Stimulated activated CD4-positive, alpha-beta T cell treated with anti-CD3 and anti-CD28 coated beads, Interleukin-15, amount 100 ng/mL, for 48 hours (primary cell): ENCODE measurements around the gene CNTN5.
"Not testable (repeated sequence)": the region's sequence is repeated elsewhere in the genome, so short reads cannot be mapped to it uniquely, and the experiment has no call there.

ENCODE experiments used
- DNase-seq, 2 donors: peaks; one replicate each; pipeline ENCODE4 v3.0.0-alpha.2; 2020; ENCODE audit warnings: low read depth in 2 of 2

The CNTN5 gene

DNA sequence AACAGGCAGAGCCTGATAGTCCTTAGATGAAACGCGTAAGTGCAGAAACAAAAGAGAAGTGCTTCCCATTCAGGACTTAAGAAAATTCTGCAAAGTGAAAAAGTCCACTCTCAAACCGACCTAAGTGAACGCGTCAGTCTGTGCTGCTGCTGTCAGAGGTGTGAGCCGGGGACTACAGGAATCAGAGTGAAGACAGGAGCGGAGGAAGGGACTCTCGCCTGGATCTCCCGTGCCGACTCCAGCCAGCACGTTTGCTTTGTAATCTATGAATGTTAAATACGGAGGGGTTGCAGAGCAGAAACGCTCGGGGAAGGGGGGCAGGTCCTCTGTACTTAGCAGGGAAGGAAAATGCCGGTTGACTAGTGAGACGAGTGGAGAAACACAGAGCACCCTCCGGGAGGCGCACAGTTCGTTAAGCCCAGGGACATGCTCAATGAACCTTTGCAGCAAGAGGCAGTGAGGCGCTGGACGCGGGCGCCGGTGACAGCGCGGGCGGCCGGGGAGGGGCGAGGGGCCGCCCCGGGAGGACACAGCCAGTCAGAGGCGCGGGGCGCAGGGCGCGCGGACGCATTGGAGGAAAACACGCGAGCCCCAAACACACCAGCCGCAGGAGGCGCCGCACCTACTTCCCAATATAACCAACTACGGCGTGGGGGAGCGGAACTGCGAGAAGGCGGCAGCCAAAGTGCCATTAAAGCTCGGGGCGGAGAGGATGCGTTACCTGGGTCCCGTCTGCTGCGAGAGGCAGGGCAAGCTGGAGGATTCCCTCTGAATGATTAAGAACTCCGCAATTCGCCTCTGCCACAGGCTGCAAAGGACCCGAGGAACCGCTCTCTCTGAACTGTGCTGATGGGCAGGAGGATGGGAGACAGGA lies at the start of gene CNTN5:
CNTN5 (plus strand) TSS at position 598 of the 874 bp plus-strand sequence.
- DNase-seq = no peak

DNA sequence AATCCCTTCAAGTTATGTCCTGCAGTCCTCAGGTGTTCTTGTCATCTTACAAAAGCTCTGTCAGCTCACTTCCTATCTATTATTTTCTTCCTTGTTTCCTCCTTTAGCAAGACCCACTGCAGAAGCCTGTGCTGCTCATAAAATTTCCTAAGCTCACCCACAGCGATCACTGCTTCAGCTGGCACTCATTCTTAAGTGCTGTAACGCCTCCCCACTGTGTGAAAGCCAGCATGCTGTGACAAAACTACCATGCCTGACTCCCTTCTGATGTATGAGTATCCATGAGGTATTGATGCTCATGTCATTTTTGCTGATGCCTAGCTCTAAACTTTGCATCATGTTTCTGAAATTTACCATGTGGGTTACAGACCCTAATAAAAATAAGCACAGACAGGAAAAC lies 41.5 kb upstream of the CNTN5 start:
- no peak for DNase-seq

DNA sequence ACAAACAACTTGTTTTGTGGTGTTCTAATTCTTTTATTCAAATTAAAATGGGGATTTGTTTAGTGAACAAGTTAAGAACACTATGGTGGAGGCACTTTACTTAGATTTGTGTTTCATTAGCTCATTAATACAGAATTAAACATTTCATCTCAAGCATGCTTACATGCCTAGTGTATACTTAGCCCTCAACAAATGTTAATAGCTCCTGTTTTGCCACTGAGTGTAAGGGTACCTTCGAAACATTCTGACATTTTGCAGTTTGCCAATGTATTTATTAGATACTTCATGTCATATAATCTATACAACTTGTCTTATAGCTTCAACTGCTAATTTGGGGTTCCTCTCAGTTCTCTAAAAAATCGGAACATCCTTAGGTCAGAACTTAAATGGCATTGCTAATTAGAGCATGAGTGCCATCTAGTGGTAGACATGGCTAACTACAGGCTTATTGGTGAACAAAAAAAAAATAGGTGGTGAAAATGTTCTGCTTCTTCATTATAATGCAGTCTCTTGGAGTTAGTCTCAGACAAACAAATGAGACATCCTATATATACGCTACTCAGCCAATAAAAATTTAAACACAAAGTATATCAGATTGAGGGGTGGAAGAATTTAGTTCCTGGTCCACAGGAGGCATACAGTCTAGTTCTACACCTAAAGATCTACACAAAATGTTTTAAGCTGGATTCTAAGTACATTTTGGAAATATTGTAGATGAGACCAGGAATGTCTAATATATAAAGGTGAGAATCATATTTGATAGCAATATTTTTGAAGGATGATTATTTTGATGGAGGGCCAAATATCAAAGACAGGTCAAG lies 4.9 kb upstream of the CNTN5 start:
- no peak for DNase-seq

DNA sequence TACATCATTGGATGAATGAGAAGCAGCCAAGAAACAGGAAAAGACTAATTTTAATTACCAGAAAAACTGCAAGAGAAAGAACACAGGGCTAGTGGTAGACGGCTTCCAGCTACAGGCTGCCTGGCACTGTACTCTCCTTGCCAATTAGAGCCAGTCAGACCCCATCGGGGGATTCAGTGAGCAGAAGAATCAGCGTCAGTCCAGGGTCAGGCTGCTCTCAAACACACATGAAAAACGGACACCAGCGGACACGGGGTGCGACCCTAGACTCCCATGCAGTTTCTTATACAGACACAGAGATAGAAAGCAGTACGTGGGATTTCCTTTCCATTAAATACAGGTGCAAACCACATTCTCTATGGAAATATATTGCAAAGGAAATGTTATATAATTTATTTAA lies 1.1 kb upstream of the CNTN5 start:
- no peak for DNase-seq

DNA sequence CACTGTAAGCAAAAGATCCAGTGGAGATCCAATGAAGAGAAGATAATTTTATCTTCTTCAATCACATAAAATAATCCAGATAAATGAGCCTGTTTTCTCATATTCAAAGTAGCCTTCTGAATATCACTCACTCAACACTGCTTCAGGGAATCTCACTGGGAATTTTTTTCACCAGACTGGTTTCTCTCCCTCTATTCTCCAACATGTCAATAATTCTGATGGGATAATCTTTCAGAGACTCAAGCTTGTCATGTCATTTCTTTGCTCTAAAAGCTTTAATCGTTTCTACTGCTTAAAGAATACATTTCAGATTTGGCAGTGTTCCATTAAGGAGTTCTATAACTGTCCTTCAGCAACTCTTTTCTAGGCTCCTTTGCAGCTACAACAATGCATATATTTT lies 16.3 kb downstream of the CNTN5 start:
- DNase-seq = no peak

DNA sequence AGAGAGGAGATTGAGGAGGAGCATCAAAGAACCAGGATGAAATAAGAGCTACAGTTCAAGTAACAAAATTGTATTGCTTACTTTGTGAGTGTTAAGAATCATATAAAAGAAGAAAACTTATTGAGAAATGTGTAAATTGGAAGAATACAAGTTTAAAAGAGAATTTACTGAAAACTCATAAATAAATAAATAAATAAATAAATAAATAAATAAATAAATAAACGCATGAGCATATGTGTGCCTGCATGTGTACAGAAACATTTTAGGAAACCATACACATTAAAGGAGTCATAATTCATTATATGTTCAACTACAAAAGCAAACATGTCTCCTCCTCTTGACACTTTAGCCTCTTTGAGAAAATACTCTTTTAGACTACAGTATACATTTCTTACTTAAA lies 42.6 kb downstream of the CNTN5 start:
- DNase-seq = no peak

DNA sequence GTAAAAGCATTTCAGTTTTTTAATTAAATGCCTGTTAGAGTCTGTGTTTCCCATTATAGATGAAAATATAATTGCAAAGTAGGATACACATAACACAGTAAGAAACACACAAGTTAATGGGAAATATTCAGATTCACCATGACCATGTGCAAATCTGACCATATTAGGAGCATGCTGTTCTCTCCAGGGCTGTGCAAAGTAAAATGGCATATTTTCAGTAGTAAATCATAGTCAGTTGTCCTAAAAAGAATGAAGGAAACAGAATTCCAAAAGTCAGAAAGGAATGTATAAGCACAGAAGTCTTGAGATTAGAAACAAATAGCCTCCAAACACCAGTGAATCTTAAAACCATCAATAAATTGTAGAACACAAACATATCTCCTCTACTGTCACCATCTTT lies 44.4 kb downstream of the CNTN5 start:
- DNase-seq = no peak

DNA sequence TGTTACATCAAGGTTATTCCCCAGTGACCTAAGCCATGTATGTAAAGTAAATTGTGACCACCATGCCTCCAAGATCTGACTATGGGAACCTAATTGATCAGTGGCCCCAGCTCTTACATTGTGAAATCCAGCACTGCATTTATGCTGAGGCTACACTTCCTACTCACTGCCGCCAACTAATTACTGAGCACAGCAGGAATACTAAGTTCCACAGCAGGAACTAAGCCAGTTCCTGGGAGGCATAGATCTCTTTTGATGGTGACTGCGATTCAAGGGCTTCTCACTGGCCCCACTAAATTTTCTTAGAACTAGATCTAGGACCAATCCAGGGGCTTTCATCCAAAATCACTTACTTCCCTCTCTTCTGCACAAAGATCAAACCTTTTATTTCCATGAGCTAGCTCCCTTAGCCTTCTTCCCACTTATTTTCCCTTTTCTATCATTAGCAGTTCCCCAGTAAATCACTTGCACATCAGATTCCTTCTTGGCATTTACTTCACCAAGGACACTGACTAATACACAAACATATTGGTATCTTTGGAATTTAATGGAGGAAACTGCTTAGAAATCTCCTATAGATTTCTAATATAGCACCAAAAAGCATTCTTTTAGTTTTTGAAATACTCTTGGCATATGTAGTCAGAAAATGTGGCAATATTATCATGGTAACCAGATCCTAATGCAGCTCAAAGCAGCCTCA lies 46.0 kb downstream of the CNTN5 start:
- DNase-seq = no peak

DNA sequence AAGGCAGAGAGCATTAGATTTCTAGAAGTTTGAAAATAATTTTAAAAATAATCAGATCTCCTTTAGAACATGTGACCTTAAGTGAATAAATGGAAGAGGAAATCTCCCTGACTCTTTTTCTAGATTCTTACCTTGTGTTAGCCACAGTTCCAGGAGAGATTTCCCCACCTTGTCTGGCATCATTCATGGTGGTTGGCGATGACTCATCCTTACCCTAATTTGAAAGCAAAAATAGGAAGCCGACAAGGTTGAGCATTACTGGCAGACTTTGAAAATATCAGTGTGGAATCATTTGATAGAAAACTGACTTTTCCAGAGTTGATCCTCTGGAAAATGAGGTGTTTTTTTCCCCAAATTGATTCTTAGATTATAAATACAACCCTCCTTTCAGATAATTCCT lies 48.1 kb downstream of the CNTN5 start:
- DNase-seq = no peak

DNA sequence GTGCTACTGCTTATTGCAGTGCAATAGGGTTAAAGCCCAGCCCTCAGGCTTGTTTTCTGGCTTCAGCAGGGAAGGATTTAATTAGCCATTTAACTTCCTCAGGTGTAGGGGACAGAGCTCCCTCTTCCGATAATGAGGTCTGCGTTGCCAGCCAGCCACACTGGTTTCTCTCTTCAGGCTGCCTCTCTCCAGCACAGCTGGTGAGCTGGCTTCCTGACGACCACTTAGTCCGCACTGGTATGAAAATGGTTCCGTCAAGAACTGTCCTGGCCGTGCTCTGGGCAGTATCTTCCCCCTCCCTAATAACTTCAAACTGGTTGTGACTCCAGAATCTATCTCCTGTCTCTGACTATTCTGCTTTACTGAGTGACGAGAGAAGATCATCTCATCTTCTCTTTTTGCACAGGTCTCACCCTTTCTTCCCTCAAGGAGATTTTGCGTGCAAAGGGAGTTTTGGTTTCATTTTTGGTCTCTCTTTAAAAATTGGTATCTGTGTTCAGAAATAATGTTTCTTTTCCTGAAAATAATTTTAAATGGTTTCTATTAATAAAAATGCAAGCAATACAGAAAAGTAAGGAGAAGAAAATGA lies 49.2 kb downstream of the CNTN5 start:
- no peak for DNase-seq

DNA sequence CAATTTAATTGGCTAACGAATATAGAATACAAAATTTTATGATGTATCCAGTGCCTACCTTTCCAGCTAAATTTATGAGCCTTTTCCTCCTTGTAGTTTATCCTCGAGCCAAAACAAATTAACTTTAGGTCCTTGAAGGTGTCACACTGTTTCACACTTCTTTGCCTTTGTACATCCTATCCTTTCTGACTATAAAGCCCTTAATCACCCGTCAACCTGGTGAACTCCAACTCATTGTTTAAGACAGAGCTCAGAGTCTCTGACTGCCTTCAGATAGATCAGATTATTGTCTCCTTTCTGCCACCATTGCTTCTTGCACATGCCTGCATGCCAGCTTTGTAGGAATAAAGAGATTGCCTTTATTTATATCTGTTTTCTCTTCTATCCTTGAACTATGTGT lies 58.8 kb downstream of the CNTN5 start:
- no peak for DNase-seq

DNA sequence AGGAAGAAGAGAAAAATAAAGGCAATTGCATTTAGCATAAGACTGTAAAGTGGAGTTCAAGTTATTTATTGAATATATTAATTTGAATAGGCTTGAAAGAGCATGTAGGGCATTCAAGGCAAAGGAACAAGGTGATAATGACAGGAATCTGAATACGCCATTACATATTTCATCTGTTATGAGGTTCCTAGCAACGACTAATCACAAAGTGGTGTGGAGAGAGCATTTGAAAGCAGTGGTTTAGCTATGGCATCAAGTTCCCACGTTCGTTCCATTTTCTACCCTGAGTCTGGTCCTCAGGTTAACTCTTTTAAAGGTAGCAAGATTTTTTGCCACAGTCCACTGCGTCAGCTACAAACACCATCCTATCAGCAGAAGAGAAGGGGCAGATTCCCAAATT lies 59.4 kb downstream of the CNTN5 start:
- no peak for DNase-seq

DNA sequence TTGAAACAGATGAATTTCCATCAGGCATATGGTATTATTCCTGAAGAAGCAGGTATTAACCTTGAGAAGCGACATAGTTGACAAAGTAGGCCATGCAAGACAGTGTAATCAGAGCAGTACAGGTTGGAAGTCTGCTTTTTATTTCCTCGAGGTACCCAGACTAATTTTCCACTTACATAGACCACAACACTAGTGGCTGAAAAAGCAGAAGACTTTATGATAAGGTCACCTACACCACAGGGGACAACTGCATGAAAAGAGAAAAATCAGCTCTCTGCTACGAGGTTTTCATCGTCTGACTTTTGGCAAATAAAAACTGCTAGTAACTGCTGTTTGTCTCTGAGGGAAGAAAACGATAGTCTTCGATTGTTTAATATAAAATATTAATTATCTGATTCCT lies 77.5 kb downstream of the CNTN5 start:
- no peak for DNase-seq

DNA sequence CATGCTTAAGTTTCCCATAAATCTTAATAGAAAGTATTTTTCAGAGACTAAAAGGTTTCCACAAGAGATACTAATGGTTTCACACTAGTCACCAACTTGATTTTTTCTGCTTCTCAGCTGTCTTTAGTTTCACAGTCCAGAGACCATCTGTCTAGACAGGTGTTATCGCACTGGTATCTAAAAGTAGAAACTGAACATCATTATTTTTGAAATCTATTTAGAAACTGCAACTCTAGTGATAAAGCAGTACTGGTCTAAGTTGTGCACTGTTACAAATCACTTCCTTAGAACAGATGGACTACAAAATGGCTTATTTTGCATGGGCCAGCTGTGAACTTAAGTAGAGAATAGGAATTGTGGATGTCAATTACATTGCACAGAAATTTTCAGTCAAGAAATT lies 78.0 kb downstream of the CNTN5 start:
- no peak for DNase-seq

DNA sequence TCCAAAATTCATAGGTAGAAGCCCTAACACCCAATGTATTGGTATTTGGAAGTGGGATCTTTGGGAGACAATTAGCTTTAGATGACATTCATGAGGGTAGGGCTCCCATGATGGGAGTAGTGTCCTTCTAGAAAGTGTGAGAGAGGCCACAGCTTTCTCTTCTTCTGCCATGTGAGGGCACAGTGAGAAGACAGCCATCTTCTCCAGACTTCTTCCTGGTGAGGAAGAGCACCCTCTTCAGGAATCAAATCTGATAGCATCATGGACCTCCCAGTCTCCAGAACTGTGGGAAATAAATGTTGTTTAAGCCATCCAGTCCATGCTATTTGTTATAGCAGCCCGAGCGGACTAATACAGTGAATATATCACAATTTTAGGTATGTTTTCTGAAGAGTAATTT lies 96.9 kb downstream of the CNTN5 start:
- no peak for DNase-seq

DNA sequence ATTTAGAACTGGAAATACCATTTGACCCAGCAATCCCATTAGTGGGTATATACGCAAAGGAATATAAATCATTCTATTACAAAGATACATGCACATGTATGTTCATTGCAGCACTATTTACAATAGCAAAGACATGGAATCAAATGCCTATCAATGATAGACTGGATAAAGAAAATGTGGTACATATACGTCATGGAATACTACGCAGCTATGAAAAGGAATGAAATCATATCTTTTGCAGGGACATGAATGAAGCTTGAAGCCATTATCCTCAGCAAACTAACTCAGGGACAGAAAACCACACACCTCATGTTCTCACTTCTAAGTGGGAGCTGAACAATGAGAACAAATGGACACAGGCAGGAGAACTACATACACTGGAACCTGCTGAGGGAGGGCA lies 113.1 kb downstream of the CNTN5 start:
- DNase-seq = not testable (repeated sequence)

DNA sequence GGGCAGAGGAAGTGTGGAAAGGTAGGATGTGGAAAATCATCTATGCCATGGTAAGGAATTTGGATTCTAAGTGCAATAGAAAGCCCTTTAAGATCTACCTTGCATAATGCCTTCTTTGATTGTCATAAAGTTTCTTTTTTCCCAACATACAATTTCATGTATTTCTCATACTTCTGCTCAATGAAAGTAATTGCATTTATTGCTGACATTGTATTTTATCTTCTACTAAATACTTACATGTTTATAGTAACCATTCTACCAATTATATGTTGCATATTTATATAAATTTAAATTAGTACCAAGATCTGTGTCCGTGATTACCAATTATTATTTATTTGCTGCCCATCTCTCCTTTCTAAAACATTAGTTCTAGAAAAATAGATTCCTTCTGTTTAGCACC lies 114.8 kb downstream of the CNTN5 start:
- no peak for DNase-seq

DNA sequence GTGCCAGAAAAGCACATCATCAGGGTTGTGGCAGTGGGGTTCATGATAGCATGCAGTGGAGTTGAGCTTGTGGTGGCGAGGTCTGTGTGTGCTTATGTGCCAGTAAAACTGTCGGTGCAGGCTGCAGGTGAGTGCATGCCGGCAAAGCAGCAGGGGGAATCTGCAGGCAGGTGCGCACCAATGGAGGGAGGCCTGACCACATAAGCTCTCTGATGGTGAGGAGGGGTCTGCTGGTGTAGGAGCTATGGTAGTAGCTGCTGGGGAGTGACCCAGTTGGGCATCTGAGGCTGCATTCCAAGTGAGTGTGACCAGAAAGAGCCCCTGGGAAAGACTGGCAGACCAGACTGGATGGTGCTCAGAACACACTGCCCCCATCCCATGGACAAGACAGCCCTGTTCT lies 121.5 kb downstream of the CNTN5 start:
- DNase-seq = no peak

DNA sequence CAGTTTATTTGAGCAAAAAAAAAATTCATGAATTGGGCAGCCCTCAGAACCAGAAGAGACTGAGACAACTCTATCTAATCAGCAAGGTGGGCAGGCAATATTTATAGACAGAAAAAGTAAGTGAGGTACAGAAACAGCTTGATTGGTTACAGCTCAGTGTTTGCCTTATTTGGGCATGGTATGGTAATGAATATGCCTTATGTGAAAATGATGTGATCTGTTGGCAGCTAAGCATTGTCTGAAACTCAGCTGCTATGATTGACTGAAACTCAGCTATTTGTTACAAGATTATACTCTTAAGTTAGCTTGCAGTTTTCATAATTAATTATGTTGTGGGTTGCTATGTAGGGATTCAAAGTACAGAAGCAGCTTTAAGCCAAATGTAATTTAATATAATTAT lies 127.6 kb downstream of the CNTN5 start:
- DNase-seq = no peak

DNA sequence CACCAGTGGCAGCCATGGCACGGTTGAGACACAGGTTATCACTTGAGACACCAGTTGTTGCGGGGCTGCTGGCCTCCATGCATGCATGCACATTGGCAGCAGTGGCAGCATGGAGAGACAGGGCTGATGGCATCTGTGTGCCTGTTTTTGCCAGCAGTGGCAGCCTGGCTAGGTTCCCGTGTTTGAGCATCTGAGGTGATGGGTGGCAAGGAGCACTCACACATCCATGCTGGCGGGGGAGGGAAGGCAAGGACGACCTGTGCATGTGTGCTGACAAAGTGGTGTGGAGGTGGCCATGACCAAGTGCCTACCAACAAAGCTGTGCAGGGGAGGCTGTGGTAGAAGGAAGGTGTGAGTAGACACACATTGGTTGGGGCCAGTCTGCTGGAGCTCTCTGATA lies 133.5 kb downstream of the CNTN5 start:
- DNase-seq = no peak

DNA sequence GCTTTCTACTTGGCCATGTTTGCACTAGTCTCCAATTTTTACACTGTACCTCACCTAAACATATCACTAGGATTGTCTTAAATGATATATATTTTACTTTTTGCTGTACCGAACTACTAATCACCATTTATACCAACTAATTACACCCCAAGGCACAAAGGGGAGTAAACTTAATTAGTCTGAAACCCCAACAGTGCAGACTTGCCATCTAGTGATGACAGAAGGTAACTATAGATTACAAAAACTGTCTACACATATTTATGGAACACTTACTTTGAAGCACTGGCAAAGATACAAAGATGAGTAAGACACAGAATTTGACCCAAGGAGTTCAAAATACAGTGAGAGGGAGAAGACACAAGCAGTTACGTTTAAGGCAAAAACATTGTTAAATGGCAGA lies 139.7 kb downstream of the CNTN5 start:
- no peak for DNase-seq

DNA sequence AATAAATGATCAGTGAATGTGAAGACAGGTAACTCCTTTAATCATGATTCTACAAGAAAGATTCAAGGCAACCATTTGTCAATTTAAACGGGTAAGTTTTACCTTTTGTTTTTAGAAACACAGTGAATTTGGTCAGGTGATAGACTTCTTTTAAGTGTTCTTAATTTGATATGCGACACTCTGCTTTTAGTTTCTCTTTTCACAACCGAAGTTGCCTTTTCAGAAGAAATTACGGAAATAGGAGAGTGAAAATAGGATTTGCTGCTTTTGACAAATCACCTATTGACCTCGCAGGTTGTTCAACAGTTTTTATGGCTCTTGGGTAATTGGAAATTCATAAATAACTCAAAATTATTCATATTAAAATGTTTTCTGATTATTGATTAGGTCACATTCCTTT lies 142.1 kb downstream of the CNTN5 start:
- DNase-seq = no peak
